ENCODE data around the gene ZHX3.
A peak's percentile ranks its signal among the peaks of the same experiment; 100 is the strongest.

The ZHX3 gene

GRCh38 chr20:41327178-41327577, 9.6 kb upstream of the ZHX3 start:
- no peak overlapping the region for H3K4me3 ChIP-seq (ENCODE audit: low read depth, low read length)
- H3K4me2 ChIP-seq (ENCODE audit: low read length): no peak overlapping the region
- H2AFZ ChIP-seq: no peak overlapping the region
- H3K4me1 ChIP-seq: no peaks in the 10 kb centered on the region
- H3K36me3 ChIP-seq (ENCODE audit: control insufficient read depth, insufficient read depth, low read length): no peaks in the 10 kb centered on the region
- H3K9ac ChIP-seq: no peak overlapping the region
- no peaks in the 10 kb centered on the region for H3K79me2 ChIP-seq
- TF ChIP-seq CTCF (IDR thresholded peaks at IDR 0.05): no peak
- no peaks in the 10 kb centered on the region for H3K27me3 ChIP-seq (ENCODE audit: control insufficient read depth, insufficient read depth, low read length)
- no peak overlapping the region for H3K27ac ChIP-seq
- H3K9me3 ChIP-seq (ENCODE audit: control insufficient read depth, low read length): no peaks in the 10 kb centered on the region

DNA sequence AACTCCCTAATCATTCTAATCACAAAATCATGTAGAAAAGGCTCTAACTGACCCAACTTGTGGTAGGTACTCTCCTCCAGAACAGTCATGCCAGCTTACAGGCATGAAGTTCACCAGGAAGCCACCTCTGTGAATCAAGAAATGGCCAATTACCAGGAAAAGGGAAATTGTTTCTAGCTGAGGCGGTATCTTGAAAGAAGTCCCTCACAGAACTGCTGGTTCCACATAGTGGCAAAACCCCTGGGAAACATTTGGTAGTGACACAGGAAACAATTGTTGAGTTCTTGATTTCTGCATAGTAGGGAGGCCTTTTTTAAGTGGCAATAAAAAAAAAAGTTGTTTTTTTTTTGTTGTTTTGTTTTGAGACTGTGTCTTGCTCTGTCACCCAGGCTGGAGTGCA, 3.4 kb upstream of the ZHX3 start:
- Histone ChIP-seq H3K27ac (no peak overlapping the region), H3K9me3 (ENCODE audit: control insufficient read depth, low read length) (no peaks in the 10 kb centered on the region), H3K79me2 (no peaks in the 10 kb centered on the region), H2AFZ (no peak overlapping the region), H3K4me1 (peaks cover 10% of the 10 kb centered on the region), H3K4me3 (ENCODE audit: low read depth, low read length) (no peak overlapping the region), H3K36me3 (ENCODE audit: control insufficient read depth, insufficient read depth, low read length) (no peaks in the 10 kb centered on the region), H3K4me2 (ENCODE audit: low read length) (no peak overlapping the region), H3K9ac (no peak overlapping the region), H3K27me3 (ENCODE audit: control insufficient read depth, insufficient read depth, low read length) (no peaks in the 10 kb centered on the region)
- TF ChIP-seq CTCF (IDR thresholded peaks at IDR 0.05): no peak

GRCh38 chr20:41320441-41320840, 2.9 kb upstream of the ZHX3 start:
- H3K27me3 ChIP-seq (ENCODE audit: control insufficient read depth, insufficient read depth, low read length): no peaks in the 10 kb centered on the region
- no peaks in the 10 kb centered on the region for H3K79me2 ChIP-seq
- H3K9ac ChIP-seq: no peak overlapping the region
- H3K9me3 ChIP-seq (ENCODE audit: control insufficient read depth, low read length): no peaks in the 10 kb centered on the region
- TF ChIP-seq CTCF (IDR thresholded peaks at IDR 0.05): no peak
- peaks cover 11% of the 10 kb centered on the region for H3K4me1 ChIP-seq
- no peak overlapping the region for H3K27ac ChIP-seq
- no peaks in the 10 kb centered on the region for H3K36me3 ChIP-seq (ENCODE audit: control insufficient read depth, insufficient read depth, low read length)
- H2AFZ ChIP-seq: no peak overlapping the region
- H3K4me3 ChIP-seq (ENCODE audit: low read depth, low read length): no peak overlapping the region
- H3K4me2 ChIP-seq (ENCODE audit: low read length): no peak overlapping the region

- peak overlapping the region; percentile 57 for H3K4me2 ChIP-seq (ENCODE audit: low read length)
- H3K9ac ChIP-seq: no peak overlapping the region
- H3K79me2 ChIP-seq: no peaks in the 10 kb centered on the region
- no peaks in the 10 kb centered on the region for H3K36me3 ChIP-seq (ENCODE audit: control insufficient read depth, insufficient read depth, low read length)
- peak overlapping the region; percentile 95 for H2AFZ ChIP-seq
- peak overlapping the region; percentile 63 for H3K27ac ChIP-seq
- peak overlapping the region; percentile 45 for H3K4me3 ChIP-seq (ENCODE audit: low read depth, low read length)
- no peaks in the 10 kb centered on the region for H3K27me3 ChIP-seq (ENCODE audit: control insufficient read depth, insufficient read depth, low read length)
- TF ChIP-seq CTCF (IDR thresholded peaks at IDR 0.05): no peak
- peaks cover 12% of the 10 kb centered on the region for H3K4me1 ChIP-seq
- H3K9me3 ChIP-seq (ENCODE audit: control insufficient read depth, low read length): no peaks in the 10 kb centered on the region
These were observed 729 bp upstream of the ZHX3 start for GRCh38 chr20:41318271-41318649.
